Activated CD8-positive, alpha-beta T cell treated with anti-CD3 and anti-CD28 coated beads, Interleukin-2, amount 10 ng/mL, durations not matched to agents 7 days and 5 days (primary cell): ENCODE data around the gene DHRS4L2. TPM values are rescaled to one million over a fixed set of nuclear protein-coding genes. Genes with fewer than 3 reads are reported as not detected.
"Not testable (repeated sequence)": the region's sequence is repeated elsewhere in the genome, so short reads cannot be mapped to it uniquely, and the experiment has no call there.

ENCODE experiments used
- ATAC-seq: fragments of 150-1000 bp; cut with Tn5 transposase; one replicate; pipeline ENCODE4 v1.10.0; 2021; ENCODE audit warnings: moderate library complexity
- CTCF ChIA-PET: fragments of 350-600 bp; sonication (Branson Sonifier 250); formaldehyde crosslinking; loops from one replicate; lab custom pipeline; 2021; ENCODE audit warnings: antibody characterized with exemption; lab: Charles Lee
- POLR2A ChIA-PET: fragments of 350-600 bp; sonication (Branson Sonifier 250); formaldehyde crosslinking; loops from one replicate; lab custom pipeline; 2021; ENCODE audit warnings: antibody characterized with exemption; lab: Charles Lee
- DNase-seq: peaks from one replicate; pipeline ENCODE4 v3.0.0-alpha.2; 2020
- H3K27ac Mint-ChIP-seq: one replicate; pipeline ENCODE4 v1.8.0; 2021; ENCODE audit warnings: mild to moderate bottlenecking, mixed read lengths
- H3K27me3 Mint-ChIP-seq: one replicate; pipeline ENCODE4 v1.8.0; 2021; ENCODE audit warnings: low read depth, mixed read lengths
- H3K36me3 Mint-ChIP-seq: one replicate; pipeline ENCODE4 v1.8.0; 2021; ENCODE audit warnings: low read depth, mixed read lengths
- H3K4me1 Mint-ChIP-seq: one replicate; pipeline ENCODE4 v1.8.0; 2021; ENCODE audit warnings: low read depth, mixed read lengths
- H3K4me3 Mint-ChIP-seq: one replicate; pipeline ENCODE4 v1.8.0; 2021; ENCODE audit warnings: mild to moderate bottlenecking, mixed read lengths
- H3K9me3 Mint-ChIP-seq: one replicate; pipeline ENCODE4 v1.8.0; 2022; ENCODE audit warnings: mixed read lengths; ENCODE audit not compliant: insufficient read depth
- total RNA-seq, 2 experiments: library from RNA; stranded (reverse); gene quantifications; one replicate each; pipeline ENCODE4 v1.2.3, GENCODE V29; 2021

The DHRS4L2 gene
- total RNA-seq, 2 experiments from 2014 or later: 17.7 to 19.1 TPM

GRCh38 chr14:23981951-23982813, 6.5 kb upstream of the DHRS4L2 start:
- H3K4me1 Mint-ChIP-seq: peaks cover 15% of the 10 kb centered on the region
- POLR2A ChIA-PET, ATAC-seq, DNase-seq, H3K27ac Mint-ChIP-seq, H3K27me3 Mint-ChIP-seq, H3K4me3 Mint-ChIP-seq, H3K9me3 Mint-ChIP-seq, CTCF ChIA-PET: not testable (repeated sequence)
- peaks cover 12% of the 10 kb centered on the region for H3K36me3 Mint-ChIP-seq

- Mint-ChIP-seq H3K4me1 (peaks cover 40% of the 10 kb centered on the region), H3K27ac (no peak overlapping the region), H3K36me3 (peaks cover 18% of the 10 kb centered on the region), H3K27me3 (no peaks in the 10 kb centered on the region), H3K9me3 (no peaks in the 10 kb centered on the region), H3K4me3 (no peak overlapping the region)
- DNase-seq: no peak
- ATAC-seq: no peak
- CTCF ChIA-PET: no interaction called here
- POLR2A ChIA-PET: no interaction called here
These were observed 3.7 kb upstream of the DHRS4L2 start for GRCh38 chr14:23984891-23985602.

GRCh38 chr14:23988223-23988606, 514 bp upstream of the DHRS4L2 start:
- Mint-ChIP-seq H3K4me3 (peak overlapping the region; percentile 79), H3K27ac (peak overlapping the region; percentile 82), H3K36me3 (peaks cover 14% of the 10 kb centered on the region), H3K4me1 (peaks cover 41% of the 10 kb centered on the region)
- DNase-seq, H3K9me3 Mint-ChIP-seq, POLR2A ChIA-PET, H3K27me3 Mint-ChIP-seq: not testable (repeated sequence)
- CTCF ChIA-PET: interaction anchor here (0.8 to 2.1 kb wide), 2 partner anchors 70 to 120 kb away, joined by 3 to 9 read pairs; no protein-coding TSS in a partner anchor
- peak; percentile 29 for ATAC-seq

GRCh38 chr14:23989734-23990445, 1.2 kb downstream of the DHRS4L2 start:
- H3K4me3 Mint-ChIP-seq: peak overlapping the region; percentile 79
- DNase-seq, POLR2A ChIA-PET, ATAC-seq, H3K27me3 Mint-ChIP-seq, H3K9me3 Mint-ChIP-seq: not testable (repeated sequence)
- peaks cover 41% of the 10 kb centered on the region for H3K4me1 Mint-ChIP-seq
- peak overlapping the region; percentile 82 for H3K27ac Mint-ChIP-seq
- peaks cover 11% of the 10 kb centered on the region for H3K36me3 Mint-ChIP-seq
- CTCF ChIA-PET: interaction anchor here (1.4 to 2.1 kb wide), 2 partner anchors 101 to 119 kb away, joined by 4 to 9 read pairs; no protein-coding TSS in a partner anchor

GRCh38 chr14:23990961-23991360, 2.2 kb downstream of the DHRS4L2 start:
- H3K36me3 Mint-ChIP-seq: peaks cover 12% of the 10 kb centered on the region
- H3K27me3 Mint-ChIP-seq, H3K4me3 Mint-ChIP-seq, ATAC-seq, H3K27ac Mint-ChIP-seq, H3K9me3 Mint-ChIP-seq, POLR2A ChIA-PET, DNase-seq: not testable (repeated sequence)
- CTCF ChIA-PET: interaction anchor here (0.7 kb wide), 1 partner anchor 68 kb away, joined by 3 read pairs; no protein-coding TSS in a partner anchor
- H3K4me1 Mint-ChIP-seq: peaks cover 38% of the 10 kb centered on the region

GRCh38 chr14:23993042-23993441, 4.3 kb downstream of the DHRS4L2 start:
- H3K27ac Mint-ChIP-seq, POLR2A ChIA-PET, ATAC-seq, CTCF ChIA-PET, H3K4me3 Mint-ChIP-seq, DNase-seq, H3K27me3 Mint-ChIP-seq, H3K9me3 Mint-ChIP-seq: not testable (repeated sequence)
- Mint-ChIP-seq H3K4me1 (peaks cover 20% of the 10 kb centered on the region), H3K36me3 (peaks cover 12% of the 10 kb centered on the region)

GRCh38 chr14:23996009-23996408, 7.3 kb downstream of the DHRS4L2 start:
- H3K27me3 Mint-ChIP-seq, ATAC-seq, H3K4me3 Mint-ChIP-seq, POLR2A ChIA-PET, CTCF ChIA-PET, DNase-seq, H3K36me3 Mint-ChIP-seq, H3K4me1 Mint-ChIP-seq, H3K27ac Mint-ChIP-seq, H3K9me3 Mint-ChIP-seq: not testable (repeated sequence)

GRCh38 chr14:23996825-23997224, 8.1 kb downstream of the DHRS4L2 start:
- H3K36me3 Mint-ChIP-seq, POLR2A ChIA-PET, H3K4me3 Mint-ChIP-seq, ATAC-seq, H3K27me3 Mint-ChIP-seq, H3K4me1 Mint-ChIP-seq, DNase-seq, CTCF ChIA-PET, H3K9me3 Mint-ChIP-seq, H3K27ac Mint-ChIP-seq: not testable (repeated sequence)

GRCh38 chr14:23999640-24000039, 10.9 kb downstream of the DHRS4L2 start:
- POLR2A ChIA-PET, H3K36me3 Mint-ChIP-seq, H3K27me3 Mint-ChIP-seq, H3K4me1 Mint-ChIP-seq, H3K4me3 Mint-ChIP-seq, DNase-seq, H3K9me3 Mint-ChIP-seq, ATAC-seq, CTCF ChIA-PET, H3K27ac Mint-ChIP-seq: not testable (repeated sequence)

- H3K4me3 Mint-ChIP-seq, POLR2A ChIA-PET, H3K9me3 Mint-ChIP-seq, H3K4me1 Mint-ChIP-seq, DNase-seq, H3K27ac Mint-ChIP-seq, CTCF ChIA-PET, H3K36me3 Mint-ChIP-seq, ATAC-seq, H3K27me3 Mint-ChIP-seq: not testable (repeated sequence)
These were observed 12.3 kb downstream of the DHRS4L2 start for GRCh38 chr14:24001078-24001477.

- H3K36me3 Mint-ChIP-seq, H3K9me3 Mint-ChIP-seq, H3K27ac Mint-ChIP-seq, ATAC-seq, H3K4me3 Mint-ChIP-seq, H3K4me1 Mint-ChIP-seq, POLR2A ChIA-PET, CTCF ChIA-PET, DNase-seq, H3K27me3 Mint-ChIP-seq: not testable (repeated sequence)
These were observed 12.9 kb downstream of the DHRS4L2 start for GRCh38 chr14:24001679-24002078.
